Measurements from ENCODE around the gene RITA1. TPM values are rescaled to one million over a fixed set of nuclear protein-coding genes. Genes with fewer than 3 reads are reported as not detected.

Gene RITA1
- total RNA-seq, 1 experiment from 2014 or later = 33.6 TPM

DNA sequence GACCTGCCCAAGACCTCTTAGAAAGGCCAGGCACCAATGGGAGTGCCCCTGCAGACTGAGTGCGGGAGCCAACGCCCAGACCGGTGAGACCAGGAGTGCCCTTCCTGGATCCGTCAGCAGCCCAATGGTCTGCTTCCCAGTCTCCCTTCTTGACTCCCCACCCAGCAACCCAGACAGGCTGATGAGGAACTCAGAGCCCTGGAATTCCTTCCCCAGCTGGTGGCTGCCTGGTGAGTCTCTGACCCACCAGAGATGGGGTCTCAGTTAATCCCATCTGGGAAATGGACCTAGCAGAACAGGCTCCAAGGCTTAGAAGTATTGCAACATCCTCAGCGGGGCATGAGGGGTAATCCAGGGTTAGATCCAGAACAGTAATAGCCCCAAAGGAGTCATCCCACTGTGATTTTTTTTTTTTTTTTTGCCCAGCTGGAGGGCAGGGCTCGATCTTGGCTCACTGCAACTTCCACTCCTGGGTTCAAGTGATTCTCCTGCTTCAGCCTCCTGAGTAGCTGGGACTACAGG, 48.5 kb upstream of the RITA1 start:
- TF ChIP-seq, protein P1, sequence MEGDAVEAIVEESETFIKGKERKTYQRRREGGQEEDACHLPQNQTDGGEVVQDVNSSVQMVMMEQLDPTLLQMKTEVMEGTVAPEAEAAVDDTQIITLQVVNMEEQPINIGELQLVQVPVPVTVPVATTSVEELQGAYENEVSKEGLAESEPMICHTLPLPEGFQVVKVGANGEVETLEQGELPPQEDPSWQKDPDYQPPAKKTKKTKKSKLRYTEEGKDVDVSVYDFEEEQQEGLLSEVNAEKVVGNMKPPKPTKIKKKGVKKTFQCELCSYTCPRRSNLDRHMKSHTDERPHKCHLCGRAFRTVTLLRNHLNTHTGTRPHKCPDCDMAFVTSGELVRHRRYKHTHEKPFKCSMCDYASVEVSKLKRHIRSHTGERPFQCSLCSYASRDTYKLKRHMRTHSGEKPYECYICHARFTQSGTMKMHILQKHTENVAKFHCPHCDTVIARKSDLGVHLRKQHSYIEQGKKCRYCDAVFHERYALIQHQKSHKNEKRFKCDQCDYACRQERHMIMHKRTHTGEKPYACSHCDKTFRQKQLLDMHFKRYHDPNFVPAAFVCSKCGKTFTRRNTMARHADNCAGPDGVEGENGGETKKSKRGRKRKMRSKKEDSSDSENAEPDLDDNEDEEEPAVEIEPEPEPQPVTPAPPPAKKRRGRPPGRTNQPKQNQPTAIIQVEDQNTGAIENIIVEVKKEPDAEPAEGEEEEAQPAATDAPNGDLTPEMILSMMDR (IDR thresholded peaks at IDR 0.05; ENCODE audit: insufficient read depth in 1 of 2, low read depth in 1 of 2, low read length in 1 of 2, severe bottlenecking in 1 of 2, unreplicated experiment in 1 of 2) = no peak
- CTCF ChIA-PET = interaction anchor here (0.5 kb wide), 1 partner anchor 613 kb away, joined by 3 read pairs; no protein-coding TSS in a partner anchor

GRCh38 chr12:113137861-113138783, 47.4 kb upstream of the RITA1 start:
- BruUV-seq (replicated peaks) = no TSS peak
- H3K4me3 ChIP-seq (ENCODE audit: low read depth, low read length) = no peak overlapping the region
- no peak for DNase-seq
- POLR2A ChIA-PET = no interaction called here
- CTCF ChIA-PET = interaction anchor here (0.5 kb wide), 1 partner anchor 34 kb away, joined by 3 read pairs; no protein-coding TSS in a partner anchor
- no peaks in the 10 kb centered on the region; the same call in 1 of the 2 replicates for H3K4me1 ChIP-seq
- Mint-ChIP-seq H3K27me3 (ENCODE audit: insufficient read depth, unreplicated experiment) (no peaks in the 10 kb centered on the region), H3K36me3 (ENCODE audit: insufficient read depth, unreplicated experiment) (no peaks in the 10 kb centered on the region), H3K9me3 (ENCODE audit: unreplicated experiment) (no peaks in the 10 kb centered on the region), H3K4me1 (ENCODE audit: low read depth, unreplicated experiment) (no peaks in the 10 kb centered on the region), H3K27ac (ENCODE audit: unreplicated experiment) (no peak overlapping the region), H3K4me3 (ENCODE audit: unreplicated experiment) (no peak overlapping the region)
- TF ChIP-seq, protein P1 (IDR thresholded peaks at IDR 0.05; ENCODE audit: insufficient read depth in 1 of 2, low read depth in 1 of 2, low read length in 1 of 2, severe bottlenecking in 1 of 2, unreplicated experiment in 1 of 2) = no peak
- no peaks in the 10 kb centered on the region for H3K27me3 ChIP-seq (replicated peaks; ENCODE audit: control insufficient read depth, insufficient read depth, low read length)
- intact Hi-C loops (cut with micrococcal nuclease; ENCODE audit: unreplicated experiment) = no loop called here
- H3K9me3 ChIP-seq = no peaks in the 10 kb centered on the region
- no peaks in the 10 kb centered on the region for H3K36me3 ChIP-seq (ENCODE audit: control insufficient read depth, insufficient read depth, low read length)

More for the DNA sequence above, 48.5 kb upstream of the RITA1 start:
- no peaks in the 10 kb centered on the region for H3K27me3 ChIP-seq (replicated peaks; ENCODE audit: control insufficient read depth, insufficient read depth, low read length)
- intact Hi-C loops (cut with micrococcal nuclease; ENCODE audit: unreplicated experiment) = no loop called here
- H3K4me1 ChIP-seq = no peaks in the 10 kb centered on the region; the same call in 1 of the 2 replicates
- H3K27ac Mint-ChIP-seq (ENCODE audit: unreplicated experiment) = no peak overlapping the region
- no peak for DNase-seq
- H3K4me3 Mint-ChIP-seq (ENCODE audit: unreplicated experiment) = no peak overlapping the region
- H3K9me3 ChIP-seq = no peaks in the 10 kb centered on the region
- POLR2A ChIA-PET = no interaction called here
- H3K4me1 Mint-ChIP-seq (ENCODE audit: low read depth, unreplicated experiment) = no peaks in the 10 kb centered on the region
- no peaks in the 10 kb centered on the region for H3K36me3 ChIP-seq (ENCODE audit: control insufficient read depth, insufficient read depth, low read length)
- BruUV-seq (replicated peaks) = no TSS peak
- no peaks in the 10 kb centered on the region for H3K9me3 Mint-ChIP-seq (ENCODE audit: unreplicated experiment)
- H3K27me3 Mint-ChIP-seq (ENCODE audit: insufficient read depth, unreplicated experiment) = no peaks in the 10 kb centered on the region
- H3K4me3 ChIP-seq (ENCODE audit: low read depth, low read length) = no peak overlapping the region
- H3K36me3 Mint-ChIP-seq (ENCODE audit: insufficient read depth, unreplicated experiment) = no peaks in the 10 kb centered on the region

GRCh38 chr12:113138826-113139225, 46.7 kb upstream of the RITA1 start:
- CTCF ChIA-PET = interaction anchor here (0.5 kb wide), 2 partner anchors 35 to 73 kb away, joined by 3 read pairs; no protein-coding TSS in a partner anchor
- H3K27me3 ChIP-seq (replicated peaks; ENCODE audit: control insufficient read depth, insufficient read depth, low read length) = no peaks in the 10 kb centered on the region
- BruUV-seq (replicated peaks) = no TSS peak
- no peaks in the 10 kb centered on the region; the same call in 1 of the 2 replicates for H3K4me1 ChIP-seq
- Mint-ChIP-seq H3K4me3 (ENCODE audit: unreplicated experiment) (no peak overlapping the region), H3K4me1 (ENCODE audit: low read depth, unreplicated experiment) (no peaks in the 10 kb centered on the region), H3K9me3 (ENCODE audit: unreplicated experiment) (no peaks in the 10 kb centered on the region), H3K27ac (ENCODE audit: unreplicated experiment) (no peak overlapping the region), H3K27me3 (ENCODE audit: insufficient read depth, unreplicated experiment) (no peaks in the 10 kb centered on the region), H3K36me3 (ENCODE audit: insufficient read depth, unreplicated experiment) (no peaks in the 10 kb centered on the region)
- POLR2A ChIA-PET = no interaction called here
- intact Hi-C loops (cut with micrococcal nuclease; ENCODE audit: unreplicated experiment) = no loop called here
- no peak overlapping the region for H3K4me3 ChIP-seq (ENCODE audit: low read depth, low read length)
- DNase-seq = no peak
- no peaks in the 10 kb centered on the region for H3K36me3 ChIP-seq (ENCODE audit: control insufficient read depth, insufficient read depth, low read length)
- no peaks in the 10 kb centered on the region for H3K9me3 ChIP-seq
- TF ChIP-seq, protein P1 (IDR thresholded peaks at IDR 0.05; ENCODE audit: insufficient read depth in 1 of 2, low read depth in 1 of 2, low read length in 1 of 2, severe bottlenecking in 1 of 2, unreplicated experiment in 1 of 2) = no peak
